Endothelial cell of umbilical vein (primary cell): ENCODE measurements around the gene TSSK6. TPM values are rescaled to one million over a fixed set of nuclear protein-coding genes. Genes with fewer than 3 reads are reported as not detected.
A peak's percentile ranks its signal among the peaks of the same experiment; 100 is the strongest.

Experiments used
- BruUV-seq: library from RNA; stranded (reverse); fragments of 400-500 nt; replicated peaks from 2 replicates; lab custom pipeline; 2021; lab: Mats Ljungman, UMichigan
- CTCF ChIA-PET: fragments of 300-600, 350-600 bp; sonication (Branson Sonifier 250); formaldehyde crosslinking; loops from one replicate; lab custom pipeline; 2021; ENCODE audit warnings: antibody characterized with exemption, inconsistent platforms; lab: Charles Lee
- POLR2A ChIA-PET: fragments of 300-600, 350-600 bp; sonication (Branson Sonifier 250); formaldehyde crosslinking; loops from one replicate; lab custom pipeline; 2021; ENCODE audit warnings: antibody characterized with exemption, inconsistent platforms; lab: Charles Lee
- DNase-seq: peaks from one replicate; pipeline ENCODE4 v3.0.0-alpha.2; 2011; ENCODE audit warnings: low read depth, low spot score
- FAIRE-seq: peaks from 2 replicates; lab custom pipeline; 2011; peaks lifted over from hg19 to GRCh38; lab: Jason Lieb, UNC
- H2AFZ ChIP-seq: 2 replicates; pipeline ENCODE4 v1.6.0; 2012; ENCODE audit warnings: low read depth, low read length, control low read depth, inconsistent platforms
- H3K27ac ChIP-seq: 2 replicates; pipeline ENCODE4 v1.5.1; 2011; ENCODE audit warnings: low read depth, mild to moderate bottlenecking, control low read depth, low read length, moderate library complexity; ENCODE audit not compliant: insufficient read depth
- H3K27me3 ChIP-seq, 2 experiments: 2 replicates each; pipeline versions ENCODE4 v1.6.0 to v1.6.1; 2011; ENCODE audit warnings: low read length in 2 of 2, mixed read lengths in 1 of 2; ENCODE audit not compliant: control insufficient read depth in 2 of 2, insufficient read depth in 2 of 2
- H3K36me3 ChIP-seq, 2 experiments: 2 replicates in 1 of 2; 3 replicates in 1 of 2; pipeline ENCODE4 v1.5.1; 2011; ENCODE audit warnings: low read length in 2 of 2, mild to moderate bottlenecking in 1 of 2, moderate library complexity in 1 of 2; ENCODE audit not compliant: control insufficient read depth in 2 of 2, insufficient read depth in 2 of 2; ENCODE audit errors: extremely low read depth in 1 of 2
- H3K4me1 ChIP-seq: 3 replicates; pipeline ENCODE4 v1.5.1; 2011; ENCODE audit warnings: mild to moderate bottlenecking, low read length; ENCODE audit not compliant: control insufficient read depth, insufficient read depth; ENCODE audit errors: extremely low read depth
- H3K4me2 ChIP-seq: 2 replicates; pipeline ENCODE4 v1.6.1; 2011; ENCODE audit warnings: low read length, control low read depth, mixed read lengths; ENCODE audit not compliant: insufficient read depth
- H3K4me3 ChIP-seq, 3 experiments: fragments of 200-600 bp in 1 of 3; sonication (generic), shearing (Covaris generic) in 1 of 3; replicated peaks in 1 of 3; 2 replicates each; pipeline ENCODE4 v1.5.1; 2011 to 2016; ENCODE audit warnings: control low read depth in 3 of 3, low read length in 3 of 3, mild to moderate bottlenecking in 2 of 3, inconsistent platforms in 1 of 3, low read depth in 1 of 3, moderate library complexity in 1 of 3; ENCODE audit not compliant: insufficient read depth in 1 of 3
- H3K79me2 ChIP-seq: 2 replicates; pipeline ENCODE4 v1.6.0; 2012; ENCODE audit warnings: low read length, inconsistent platforms; ENCODE audit not compliant: control insufficient read depth, insufficient read depth
- H3K9ac ChIP-seq: replicated peaks from 2 replicates; pipeline ENCODE3; 2011; ENCODE audit warnings: low read length, control low read depth; ENCODE audit not compliant: insufficient read depth; ENCODE audit errors: extremely low read depth
- H3K9me1 ChIP-seq: replicated peaks from 3 replicates; pipeline ENCODE4 v1.6.0; 2011; ENCODE audit warnings: mild to moderate bottlenecking, low read length; ENCODE audit not compliant: control insufficient read depth, insufficient read depth; ENCODE audit errors: extremely low read depth
- H3K9me3 ChIP-seq: replicated peaks from 2 replicates; pipeline ENCODE4 v1.5.1; 2012; ENCODE audit warnings: low read length, inconsistent platforms; ENCODE audit not compliant: control insufficient read depth, insufficient read depth
- H4K20me1 ChIP-seq: replicated peaks from 2 replicates; pipeline ENCODE3; 2011; ENCODE audit warnings: mild to moderate bottlenecking, low read length; ENCODE audit not compliant: control insufficient read depth, insufficient read depth; ENCODE audit errors: extremely low read depth
- CTCF ChIP-seq, 2 donors: IDR thresholded peaks; 1 replicate in 1 of 2; 2 replicates in 1 of 2; pipeline ENCODE4 v1.5.1; 2011; ENCODE audit warnings: low read length in 2 of 2, mild to moderate bottlenecking in 2 of 2, moderate library complexity in 2 of 2, control low read depth in 1 of 2, inconsistent platforms in 1 of 2, low read depth in 1 of 2; ENCODE audit not compliant: insufficient read depth in 1 of 2; ENCODE audit errors: extremely low read depth in 1 of 2
- EZH2 ChIP-seq: IDR thresholded peaks from 2 replicates; pipeline ENCODE4 v1.6.1; 2012; ENCODE audit warnings: borderline replicate concordance, low read depth, mild to moderate bottlenecking, moderate library complexity, low read length, inconsistent platforms; ENCODE audit not compliant: severe bottlenecking
- FOS ChIP-seq: IDR thresholded peaks from 2 replicates; pipeline ENCODE4 v1.6.1; 2011; ENCODE audit warnings: mild to moderate bottlenecking, low read length, moderate library complexity, borderline replicate concordance; ENCODE audit not compliant: insufficient read depth
- GATA2 ChIP-seq: IDR thresholded peaks from 2 replicates; pipeline ENCODE4 v1.7.0; 2011; ENCODE audit warnings: low read depth, mild to moderate bottlenecking, moderate library complexity, mixed read lengths, low read length; ENCODE audit not compliant: insufficient read length, insufficient read depth
- JUN ChIP-seq: IDR thresholded peaks from 2 replicates; pipeline ENCODE4 v1.6.1; 2011; ENCODE audit warnings: borderline replicate concordance, low read depth; ENCODE audit not compliant: insufficient read length, insufficient read depth
- MAX ChIP-seq: IDR thresholded peaks from 2 replicates; pipeline ENCODE4 v1.6.1; 2011; ENCODE audit not compliant: insufficient read depth, insufficient read length
- MYC ChIP-seq: IDR thresholded peaks from one replicate; pipeline ENCODE4 v1.6.1; 2011; ENCODE audit warnings: mild to moderate bottlenecking, low read depth, low read length
- POLR2A ChIP-seq: IDR thresholded peaks from 2 replicates; pipeline ENCODE4 v1.6.1; 2012; ENCODE audit warnings: low read depth, mild to moderate bottlenecking, control low read depth, low read length
- POLR2AphosphoS5 ChIP-seq: IDR thresholded peaks from 2 replicates; pipeline ENCODE4 v1.6.1; 2012; ENCODE audit warnings: low read depth, mild to moderate bottlenecking, control low read depth, low read length, moderate library complexity; ENCODE audit not compliant: insufficient read depth
- dilution Hi-C: fragments of 300-500 bp; cut with MboI; formaldehyde crosslinking; loops from one replicate; pipeline ENCODE4 v1.15.0; 2019; ENCODE audit warnings: low sequenced_read_pairs; ENCODE audit not compliant: extremely low pct_ligation_motif_present
- intact Hi-C: fragments of 100-400 bp; cut with micrococcal nuclease; formaldehyde crosslinking; loops from one replicate; pipeline ENCODE4 v1.10.0; 2022
- polyA plus RNA-seq, 4 experiments: library from polyadenylated mRNA; depleted of rRNA in 3 of 4; stranded (reverse) in 3 of 4; unstranded in 1 of 4; fragments of >200 nt; gene quantifications; 2 replicates each; pipeline versions ENCODE4 v1.2.1 to v1.2.3, GENCODE V29; 2011 to 2012; ENCODE audit warnings: missing spikeins in 1 of 4
- total RNA-seq: library from RNA; stranded (reverse); gene quantifications from 2 replicates; pipeline ENCODE4 v1.2.3, GENCODE V29; 2021

TSSK6 gene
- total and polyA plus RNA-seq, 2 donors (not counting 3 experiments of a cell fraction or from before 2014, with no cell fraction given) = 0.76 to 0.82 TPM

GRCh38 chr19:19540064-19540714 lies 24.8 kb upstream of the TSSK6 start:
- no peaks in the 10 kb centered on the region for H4K20me1 ChIP-seq
- dilution Hi-C loops = no loop called here
- H3K9ac ChIP-seq = no peak overlapping the region
- no TSS peak for BruUV-seq
- peaks cover 25 to 29% of the 10 kb centered on the region in 2 experiments for H3K27me3 ChIP-seq
- intact Hi-C loops = no loop called here
- no peaks in the 10 kb centered on the region for H3K4me1 ChIP-seq
- H3K79me2 ChIP-seq = no peaks in the 10 kb centered on the region
- H3K9me3 ChIP-seq = no peaks in the 10 kb centered on the region
- no peak overlapping the region for H3K4me2 ChIP-seq
- DNase-seq (no peak), FAIRE-seq (no peak)
- peak overlapping the region; percentile 66 for H2AFZ ChIP-seq
- TF ChIP-seq POLR2AphosphoS5 (no peak), EZH2 (peak; percentile 61)
- ChIA-PET POLR2A (no interaction called here), CTCF (interaction anchor here (1.1 to 1.6 kb wide), 3 partner anchors 8 to 13 kb away, joined by 3 to 8 read pairs (median 4); no protein-coding TSS in a partner anchor)
- no peak overlapping the region for H3K4me3 ChIP-seq
- no peak overlapping the region for H3K27ac ChIP-seq
- no peaks in the 10 kb centered on the region for H3K9me1 ChIP-seq
- H3K36me3 ChIP-seq = no peaks in the 10 kb centered on the region

GRCh38 chr19:19539698-19540063 lies 24.3 kb upstream of the TSSK6 start:
- Histone ChIP-seq H3K27ac (no peak overlapping the region), H3K9ac (no peak overlapping the region), H3K9me3 (no peaks in the 10 kb centered on the region), H2AFZ (no peak overlapping the region), H3K4me2 (no peak overlapping the region), H3K4me1 (no peaks in the 10 kb centered on the region), H4K20me1 (no peaks in the 10 kb centered on the region), H3K36me3 (no peaks in the 10 kb centered on the region), H3K4me3 (no peak overlapping the region), H3K27me3 (peaks cover 25 to 29% of the 10 kb centered on the region in 2 experiments), H3K9me1 (no peaks in the 10 kb centered on the region), H3K79me2 (no peaks in the 10 kb centered on the region)
- FAIRE-seq (no peak), DNase-seq (no peak)
- ChIA-PET POLR2A (no interaction called here), CTCF (interaction anchor here (1.1 to 1.7 kb wide), 2 partner anchors 13 kb away, joined by 3 to 4 read pairs; no protein-coding TSS in a partner anchor)
- no peak for TF ChIP-seq MYC
- no peak for TF ChIP-seq EZH2
- TF ChIP-seq CTCF (IDR thresholded peaks at IDR 0.05; ENCODE audit: extremely low read depth in 1 of 2, insufficient read depth in 1 of 2, low read depth in 1 of 2, low read length in 2 of 2) = no peak
- no peak for TF ChIP-seq GATA2
- no peak for TF ChIP-seq JUN
- no peak for TF ChIP-seq POLR2AphosphoS5
- no peak for TF ChIP-seq MAX
- no peak for TF ChIP-seq POLR2A
- TF ChIP-seq FOS = no peak
- BruUV-seq = no TSS peak
- dilution Hi-C loops (no loop called here), intact Hi-C loops (no loop called here)
